ENCODE measurements around the gene SH3BP1.

DNA sequence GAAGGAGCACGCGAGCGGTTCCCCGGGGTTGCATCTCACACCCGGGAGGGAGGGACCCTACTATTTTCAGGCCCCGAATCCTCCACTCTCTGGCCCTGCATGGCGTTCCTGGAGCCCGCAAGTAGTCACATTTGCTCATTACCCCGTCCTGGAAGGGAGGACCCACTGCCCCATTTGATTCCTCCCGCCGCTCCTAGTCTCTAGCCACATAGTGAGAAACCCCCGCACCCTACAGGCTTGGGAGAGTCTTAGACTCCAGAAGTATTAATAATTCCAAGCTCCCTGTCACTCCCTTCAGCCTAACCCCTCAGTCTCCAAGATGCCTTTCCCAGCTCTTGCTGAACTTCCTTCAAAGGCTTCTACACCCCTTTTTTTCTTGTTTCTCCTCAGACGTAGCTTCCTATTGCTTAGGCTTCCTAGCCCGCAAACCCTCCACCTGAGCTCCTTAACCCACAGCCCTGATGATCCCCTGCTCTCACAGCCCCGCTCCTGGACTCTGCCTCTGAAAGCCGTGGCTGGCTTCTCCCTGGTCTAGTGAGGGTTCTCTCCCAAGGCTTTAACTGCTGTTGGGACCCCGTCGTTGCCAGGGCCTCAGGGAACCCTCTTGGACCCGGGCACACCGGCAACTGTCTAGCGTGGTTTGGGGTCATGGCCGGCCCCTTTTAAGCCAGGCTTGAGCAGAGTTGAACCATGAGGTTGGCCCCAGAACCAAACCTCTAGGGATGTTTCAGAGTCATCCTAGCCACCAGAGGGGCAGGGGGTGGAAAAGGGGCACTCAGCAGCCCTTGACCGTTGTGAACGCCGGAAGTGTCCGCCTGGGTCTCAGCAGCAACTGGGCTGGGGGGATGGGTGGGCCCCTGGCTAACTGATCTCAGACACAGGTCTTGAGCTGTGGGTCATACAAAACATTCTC is 30.0 kb upstream of the SH3BP1 start:
- TF ChIP-seq, protein P1, sequence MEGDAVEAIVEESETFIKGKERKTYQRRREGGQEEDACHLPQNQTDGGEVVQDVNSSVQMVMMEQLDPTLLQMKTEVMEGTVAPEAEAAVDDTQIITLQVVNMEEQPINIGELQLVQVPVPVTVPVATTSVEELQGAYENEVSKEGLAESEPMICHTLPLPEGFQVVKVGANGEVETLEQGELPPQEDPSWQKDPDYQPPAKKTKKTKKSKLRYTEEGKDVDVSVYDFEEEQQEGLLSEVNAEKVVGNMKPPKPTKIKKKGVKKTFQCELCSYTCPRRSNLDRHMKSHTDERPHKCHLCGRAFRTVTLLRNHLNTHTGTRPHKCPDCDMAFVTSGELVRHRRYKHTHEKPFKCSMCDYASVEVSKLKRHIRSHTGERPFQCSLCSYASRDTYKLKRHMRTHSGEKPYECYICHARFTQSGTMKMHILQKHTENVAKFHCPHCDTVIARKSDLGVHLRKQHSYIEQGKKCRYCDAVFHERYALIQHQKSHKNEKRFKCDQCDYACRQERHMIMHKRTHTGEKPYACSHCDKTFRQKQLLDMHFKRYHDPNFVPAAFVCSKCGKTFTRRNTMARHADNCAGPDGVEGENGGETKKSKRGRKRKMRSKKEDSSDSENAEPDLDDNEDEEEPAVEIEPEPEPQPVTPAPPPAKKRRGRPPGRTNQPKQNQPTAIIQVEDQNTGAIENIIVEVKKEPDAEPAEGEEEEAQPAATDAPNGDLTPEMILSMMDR (IDR thresholded peaks at IDR 0.05; ENCODE audit: low read depth, low read length) = no peak
- no peak for TF ChIP-seq EZH2phosphoT487 (IDR thresholded peaks at IDR 0.05; ENCODE audit: low read depth)
